Stimulated activated CD8-positive, alpha-beta memory T cell treated with anti-CD3 and anti-CD28 coated beads, Interleukin-4, amount 100 ng/mL, for 48 hours (primary cell): ENCODE data around the gene AKIP1.
A peak's percentile ranks its signal among the peaks of the same experiment; 100 is the strongest.

ENCODE experiments used
- DNase-seq: peaks from one replicate; pipeline ENCODE4 v3.0.0-alpha.2; 2020

AKIP1 gene

GRCh38 chr11:8962841-8963240, 51.9 kb downstream of the AKIP1 start:
- no peak for DNase-seq

GRCh38 chr11:8963569-8964323, 52.8 kb downstream of the AKIP1 start:
- peak; percentile 85 for DNase-seq

GRCh38 chr11:8964324-8965320, 53.6 kb downstream of the AKIP1 start, which contains the start of gene TMEM9B:
Gene TMEM9B (minus strand): TSS chr11:8964442. CDS start chr11:8964313, 129 bp downstream.
- DNase-seq: peak; percentile 92

- DNase-seq: no peak
These were observed 56.2 kb downstream of the AKIP1 start for GRCh38 chr11:8967184-8967583.
